ENCODE results near the gene WFS1.

The WFS1 gene

GRCh38 chr4:6324999-6325787 lies 55.5 kb downstream of the WFS1 start:
- DNase-seq (ENCODE audit: low spot score) = peak; percentile 82

DNA sequence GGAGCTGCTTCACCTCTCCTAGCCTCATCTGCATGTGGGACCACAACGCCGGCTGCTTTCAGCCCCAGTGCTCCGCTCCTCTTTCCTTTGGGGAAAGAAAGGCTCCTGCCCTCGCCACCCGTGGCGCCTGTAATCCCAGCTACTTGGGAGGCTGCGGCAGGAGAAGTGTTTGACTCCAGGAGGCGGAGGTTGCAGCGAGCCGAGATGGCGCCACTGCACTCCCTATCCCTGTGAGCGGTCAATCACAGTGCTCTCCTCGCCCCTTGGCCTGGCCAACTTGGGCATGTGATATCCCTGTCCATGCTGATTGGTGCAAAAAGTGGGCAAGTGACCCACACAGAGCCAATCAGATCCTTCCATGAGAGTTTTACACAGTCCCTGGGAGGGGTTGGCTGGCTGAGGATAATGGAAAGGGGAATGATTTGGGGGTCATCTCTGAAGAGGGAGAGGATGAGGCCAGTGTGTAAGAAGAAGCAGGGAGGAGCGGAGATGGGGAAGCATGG lies 56.2 kb downstream of the WFS1 start:
- no peak for DNase-seq (ENCODE audit: low spot score)

DNA sequence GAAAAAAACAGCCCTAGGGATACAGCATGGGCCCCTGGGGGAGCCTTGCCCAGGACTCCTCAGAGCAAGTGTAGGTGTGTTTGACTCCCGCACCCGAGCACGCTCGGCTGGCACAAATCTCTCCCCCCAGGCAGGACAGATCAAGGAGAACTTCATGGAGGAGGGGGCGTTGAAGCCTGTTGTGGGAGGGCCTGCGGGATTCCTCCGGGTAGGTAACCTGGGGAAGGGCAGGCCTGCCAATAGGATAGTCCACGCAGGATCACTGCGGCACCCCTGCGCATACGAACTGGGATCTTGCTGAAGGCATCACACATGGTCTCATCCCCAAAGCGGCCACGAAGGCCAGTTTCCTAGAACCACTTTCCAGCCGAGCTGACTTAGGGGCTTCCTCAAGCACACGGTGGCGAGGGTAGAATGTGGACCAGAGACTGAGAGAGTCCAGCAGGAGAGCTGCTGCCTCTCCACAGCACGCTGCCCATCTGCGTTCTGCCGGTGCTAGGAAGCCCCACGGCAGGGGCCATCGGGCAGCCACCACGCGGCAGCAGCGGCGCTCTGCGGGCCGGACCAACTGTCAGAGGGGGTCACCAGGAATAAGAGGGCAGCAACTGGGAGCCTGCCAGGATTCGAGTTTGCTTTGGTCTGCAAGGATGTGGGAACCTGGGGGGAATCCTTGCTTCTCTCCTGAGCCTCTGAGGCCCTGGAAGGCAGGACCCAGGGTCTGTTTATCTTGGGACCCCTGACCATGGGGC lies 56.8 kb downstream of the WFS1 start:
- no peak for DNase-seq (ENCODE audit: low spot score)

DNA sequence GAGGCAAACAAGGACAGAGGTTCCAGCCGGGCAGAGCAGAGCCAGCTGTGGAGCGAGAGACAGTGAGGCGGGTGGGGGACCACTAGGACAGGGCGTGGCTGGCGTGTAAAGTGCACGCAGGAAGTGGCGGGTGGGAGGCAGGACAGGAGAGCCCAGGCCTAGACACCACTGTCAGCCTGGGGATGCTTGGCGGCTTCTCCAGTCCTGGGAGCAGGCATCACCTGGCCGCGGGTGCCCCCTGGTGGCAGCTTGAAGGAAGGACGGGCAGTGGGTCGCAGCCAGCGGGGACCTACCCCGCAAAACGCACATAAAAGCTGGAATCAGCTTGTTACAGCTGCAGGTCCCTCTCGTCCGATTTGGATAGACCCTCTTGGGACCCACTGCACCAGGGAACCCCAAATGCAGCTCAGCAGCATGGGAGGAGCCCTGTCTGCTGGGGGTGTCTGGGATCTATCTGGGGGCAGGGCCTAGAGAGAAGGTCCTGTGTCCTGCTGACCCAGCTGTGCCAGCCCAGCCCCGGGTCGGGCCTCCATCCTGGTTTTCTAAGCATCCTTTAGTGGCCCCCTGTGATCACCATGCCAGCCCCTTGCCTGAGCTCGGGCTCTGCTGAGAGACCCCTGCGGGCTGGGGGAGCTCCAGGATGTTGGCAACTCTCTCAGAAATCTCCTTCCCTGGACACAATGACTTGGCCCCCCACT lies 57.7 kb downstream of the WFS1 start:
- peak; percentile 47 for DNase-seq (ENCODE audit: low spot score)

- DNase-seq (ENCODE audit: low spot score) = no peak
Measured at GRCh38 chr4:6328526-6328925, 58.9 kb downstream of the WFS1 start.

GRCh38 chr4:6329478-6330383 lies 60.1 kb downstream of the WFS1 start:
- DNase-seq (ENCODE audit: low spot score) = no peak

DNA sequence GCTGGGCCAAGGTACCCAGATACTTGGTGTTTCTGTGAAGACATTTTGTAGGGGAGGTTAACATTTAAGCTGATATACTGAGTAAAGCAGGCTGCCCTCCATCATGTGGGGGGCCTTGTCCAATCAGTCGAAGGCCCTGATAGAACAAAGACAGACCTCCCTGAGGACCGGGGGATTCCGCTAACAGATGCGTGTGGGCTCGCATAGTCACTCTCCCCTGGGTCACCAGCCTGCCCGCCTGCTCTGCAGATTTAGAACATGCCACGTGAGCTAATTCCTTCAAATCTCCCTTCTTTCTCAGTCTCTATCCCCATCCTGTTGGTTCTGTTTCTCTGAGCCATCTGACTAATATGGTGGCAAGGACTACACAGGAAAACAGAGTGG lies 60.7 kb downstream of the WFS1 start:
- no peak for DNase-seq (ENCODE audit: low spot score)

- DNase-seq (ENCODE audit: low spot score) = no peak
Measured at GRCh38 chr4:6331018-6331417, 61.4 kb downstream of the WFS1 start.

DNA sequence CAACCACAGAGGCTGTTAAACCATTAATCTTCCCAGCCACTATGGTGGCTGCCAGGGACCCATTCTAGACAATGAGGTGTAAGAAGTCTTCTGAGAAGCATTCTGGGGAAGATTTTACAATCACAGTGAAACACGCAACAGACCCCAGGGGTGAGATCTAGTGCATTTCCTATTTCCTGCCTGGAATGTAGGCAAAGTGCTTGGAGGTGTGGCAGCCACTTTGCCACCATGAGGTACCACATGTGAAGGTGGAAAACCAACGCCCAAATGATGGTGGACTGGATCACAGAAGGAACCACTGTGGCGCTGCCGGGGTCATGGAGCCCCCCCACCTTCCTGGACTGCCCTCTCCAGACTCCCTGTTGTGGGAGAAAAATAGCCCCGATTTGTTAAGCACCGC lies 61.8 kb downstream of the WFS1 start:
- DNase-seq (ENCODE audit: low spot score) = no peak

- no peak for DNase-seq (ENCODE audit: low spot score)
Measured at GRCh38 chr4:6332042-6332668, 62.5 kb downstream of the WFS1 start.

- no peak for DNase-seq (ENCODE audit: low spot score)
Measured at GRCh38 chr4:6332669-6333050, 63.0 kb downstream of the WFS1 start.

DNA sequence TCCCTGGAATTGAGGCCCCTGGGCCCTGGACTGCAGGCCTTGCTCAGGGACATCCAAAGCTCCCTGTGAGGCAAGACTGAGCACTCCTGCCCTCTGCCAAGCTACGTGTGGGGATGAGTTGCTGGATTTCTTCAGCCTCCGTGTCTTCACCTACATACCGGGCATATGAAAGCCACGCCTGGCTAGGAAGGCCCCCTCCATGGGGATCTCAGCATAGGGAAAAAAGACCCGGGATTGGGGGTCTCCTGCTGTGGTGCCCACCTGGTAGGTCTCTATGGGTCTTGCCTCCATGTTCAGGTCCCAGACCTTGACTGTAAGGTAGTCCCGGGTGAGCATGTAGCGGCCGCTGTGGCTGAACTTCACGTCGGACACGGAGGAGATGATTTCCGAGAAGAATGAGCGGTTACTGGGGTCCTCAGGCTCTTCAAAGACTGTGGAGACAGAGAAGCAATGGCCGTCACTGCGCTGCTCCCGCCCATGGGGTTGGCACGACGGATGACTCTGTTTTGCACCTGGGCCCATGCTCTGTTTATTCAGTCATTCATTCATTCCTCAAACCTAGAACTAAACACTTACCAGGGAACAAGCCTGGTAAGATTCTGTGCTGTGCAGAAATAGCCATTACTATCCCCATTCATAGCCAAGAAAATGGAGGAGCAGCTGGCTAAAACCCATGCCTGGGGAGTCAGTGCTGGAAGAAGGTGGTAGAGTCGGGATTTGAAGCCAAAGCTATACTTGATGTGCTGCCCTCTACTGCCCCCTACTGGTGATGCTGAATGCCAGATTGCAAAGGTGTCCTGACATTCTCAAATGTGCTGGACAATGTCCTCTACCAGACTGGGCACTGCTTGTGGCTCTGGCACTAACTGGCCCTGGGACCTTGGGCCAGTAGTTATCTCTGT lies 63.9 kb downstream of the WFS1 start:
- no peak for DNase-seq (ENCODE audit: low spot score)

DNA sequence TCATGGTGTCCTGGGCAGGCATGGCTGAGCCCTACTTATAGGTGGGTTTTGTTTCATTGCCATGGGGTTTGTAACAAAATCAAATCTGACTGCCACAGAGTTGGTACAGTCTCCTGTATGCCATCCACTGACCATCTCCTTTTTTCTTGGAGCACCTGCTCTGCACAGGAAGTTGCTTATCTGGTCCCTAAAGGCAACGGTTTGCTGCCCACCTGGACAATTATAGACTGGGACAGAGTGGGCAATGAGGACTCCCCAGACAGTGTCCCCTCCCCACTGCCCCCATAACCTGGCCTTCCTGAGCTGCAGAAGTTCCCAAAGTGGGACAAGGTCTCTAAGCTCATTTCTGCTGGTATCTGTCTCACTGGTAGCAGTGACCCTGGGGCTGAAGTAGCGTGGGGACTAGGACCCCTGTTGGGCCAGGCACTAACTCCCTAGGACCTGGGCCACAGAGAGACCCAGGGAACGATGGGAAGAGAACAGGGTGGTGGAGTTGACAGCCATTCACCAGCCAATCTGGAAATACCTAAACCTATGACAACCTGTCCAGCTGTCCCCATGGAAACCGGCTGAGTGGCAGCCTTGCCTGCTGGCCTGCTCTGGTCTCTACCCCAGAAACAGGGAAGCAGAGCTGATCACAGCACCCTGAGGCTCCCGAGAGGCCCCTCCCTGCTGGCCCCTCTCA lies 64.7 kb downstream of the WFS1 start:
- no peak for DNase-seq (ENCODE audit: low spot score)

GRCh38 chr4:6335040-6335590 lies 65.5 kb downstream of the WFS1 start:
- no peak for DNase-seq (ENCODE audit: low spot score)

DNA sequence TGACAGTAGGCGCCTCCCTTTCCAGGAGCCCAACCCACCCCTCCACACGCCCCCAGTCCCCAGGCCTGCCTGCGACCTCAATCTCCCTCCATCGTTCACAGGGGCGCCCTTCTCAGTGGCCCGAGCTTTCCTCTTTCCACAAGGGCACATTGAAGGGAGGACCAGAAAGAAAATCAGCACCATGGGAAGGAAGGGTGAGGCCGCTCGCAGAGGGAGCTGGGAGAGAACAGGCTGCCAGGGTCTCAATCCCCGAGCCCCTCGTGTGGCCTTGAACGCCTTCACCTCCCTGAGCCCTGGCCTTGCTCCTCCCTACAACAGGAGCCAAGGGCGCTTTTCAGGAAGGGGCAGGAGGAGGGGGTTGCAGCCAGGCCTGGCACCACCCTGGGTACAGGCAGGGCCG lies 66.5 kb downstream of the WFS1 start:
- no peak for DNase-seq (ENCODE audit: low spot score)

DNA sequence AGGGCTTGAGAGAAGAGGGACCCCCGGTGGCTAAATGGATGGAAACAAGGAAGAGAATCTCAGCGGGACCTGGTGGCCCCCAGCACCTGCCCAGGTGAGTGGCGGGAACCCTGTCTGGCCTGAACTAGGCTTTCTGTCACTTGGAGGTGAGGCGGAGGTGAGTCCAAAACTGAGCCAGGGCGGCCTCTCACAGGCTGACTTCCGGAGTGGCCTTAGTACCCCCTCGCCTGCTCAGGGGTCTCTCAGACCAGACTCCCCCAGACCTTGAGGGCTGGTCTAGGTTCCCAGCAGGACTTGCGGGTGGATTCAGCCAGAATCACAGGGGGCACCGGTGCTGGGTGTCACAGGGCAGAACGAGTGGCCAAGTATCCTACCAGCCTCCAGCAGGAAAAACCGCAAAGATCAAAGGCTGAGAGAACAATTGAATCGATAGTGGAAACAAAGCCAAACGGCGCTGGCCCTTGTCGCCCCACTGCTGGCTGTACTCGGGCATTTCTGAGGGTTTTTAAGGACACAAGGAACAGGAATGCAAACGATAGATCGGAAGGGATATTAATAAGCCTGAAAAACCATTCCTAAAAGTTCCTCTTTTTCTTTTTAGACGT lies 67.8 kb downstream of the WFS1 start:
- no peak for DNase-seq (ENCODE audit: low spot score)

- DNase-seq (ENCODE audit: low spot score) = no peak
Measured at GRCh38 chr4:6338175-6338950, 68.7 kb downstream of the WFS1 start.

Data from kidney capillary endothelial cell (primary cell).